HUDEP-2 (cell line): ENCODE measurements around the gene ATXN7L1.
"Not testable (repeated sequence)": the region's sequence is repeated elsewhere in the genome, so short reads cannot be mapped to it uniquely, and the experiment has no call there.

Experiments
- DNase-seq, 76 experiments: peaks; one replicate each; lab custom pipeline; 2025; ENCODE audit not compliant: unreplicated experiment in 76 of 76; lab: John Stamatoyannopoulos, UW

The ATXN7L1 gene

GRCh38 chr7:105600720-105601550, 275.5 kb downstream of the ATXN7L1 start:
- DNase-seq, result no peak

- no peak for DNase-seq
Observed at GRCh38 chr7:105599551-105599950, 276.8 kb downstream of the ATXN7L1 start.

GRCh38 chr7:105599080-105599479, 277.3 kb downstream of the ATXN7L1 start:
- DNase-seq, result not testable (repeated sequence)

- DNase-seq, result no peak
Observed at GRCh38 chr7:105596866-105597265, 279.5 kb downstream of the ATXN7L1 start.

- DNase-seq, result no peak
Observed at GRCh38 chr7:105594034-105594433, 282.4 kb downstream of the ATXN7L1 start.

- no peak for DNase-seq
Observed at GRCh38 chr7:105591522-105591921, 284.9 kb downstream of the ATXN7L1 start.

- no peak for DNase-seq
Observed at GRCh38 chr7:105590793-105591192, 285.6 kb downstream of the ATXN7L1 start.

- peak in 48 of 76 experiments; percentile 3 to 75 (median 24) for DNase-seq
Observed at GRCh38 chr7:105589356-105590077, 286.9 kb downstream of the ATXN7L1 start.

GRCh38 chr7:105587909-105588635, 288.3 kb downstream of the ATXN7L1 start:
- no peak for DNase-seq

- no peak for DNase-seq
Observed at GRCh38 chr7:105585850-105586500, 290.4 kb downstream of the ATXN7L1 start.

GRCh38 chr7:105584165-105584564, 292.2 kb downstream of the ATXN7L1 start:
- no peak for DNase-seq

- DNase-seq, result no peak
Observed at GRCh38 chr7:105583061-105583460, 293.3 kb downstream of the ATXN7L1 start.

GRCh38 chr7:105581066-105581811, 295.2 kb downstream of the ATXN7L1 start, which contains the start of gene EFCAB10:
TSS of gene EFCAB10 (minus strand) at chr7:105581493. CDS start at chr7:105581463, 30 bp downstream.
- DNase-seq, result peak in 4 of 76 experiments; percentile 3 to 20 (median 9)

GRCh38 chr7:105580022-105580740, 296.2 kb downstream of the ATXN7L1 start:
- DNase-seq, result no peak

- DNase-seq, result no peak
Observed at GRCh38 chr7:105578496-105578895, 297.9 kb downstream of the ATXN7L1 start.

GRCh38 chr7:105577251-105577650, 299.1 kb downstream of the ATXN7L1 start:
- DNase-seq, result no peak

GRCh38 chr7:105571891-105572290, 304.5 kb downstream of the ATXN7L1 start:
- no peak for DNase-seq

GRCh38 chr7:105567821-105568220, 308.6 kb downstream of the ATXN7L1 start:
- no peak for DNase-seq

GRCh38 chr7:105567024-105567423, 309.4 kb downstream of the ATXN7L1 start:
- no peak for DNase-seq
